SIG-M5 treated with dmso at 0.1 percent for 504 hours (cell line): ENCODE measurements around the gene TRUB1.
"Not testable (repeated sequence)": the region's sequence is repeated elsewhere in the genome, so short reads cannot be mapped to it uniquely, and the experiment has no call there.

Source experiments
- DNase-seq: peaks from one replicate; lab custom pipeline; 2025; ENCODE audit not compliant: unreplicated experiment; lab: John Stamatoyannopoulos, UW

The TRUB1 gene

DNA sequence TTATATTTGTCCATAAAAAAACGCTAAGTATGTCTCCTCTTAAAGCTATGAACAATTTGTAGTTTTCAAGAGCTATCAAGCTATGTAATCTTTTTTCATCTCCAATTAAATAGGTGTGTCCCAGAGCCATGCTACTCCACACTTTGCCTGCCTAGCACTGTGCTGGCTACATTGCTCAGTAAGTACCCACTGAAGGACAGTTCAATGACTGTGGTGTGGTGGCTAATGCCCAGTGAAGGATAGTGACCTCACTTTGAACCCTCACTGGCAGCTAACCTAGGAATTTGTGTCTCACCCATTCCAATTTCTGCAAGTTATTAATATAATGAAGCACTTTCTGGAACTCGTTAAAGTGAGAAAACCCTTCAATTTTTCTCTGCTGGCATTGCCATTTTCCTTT lies 14.4 kb upstream of the TRUB1 start:
- no peak for DNase-seq

DNA sequence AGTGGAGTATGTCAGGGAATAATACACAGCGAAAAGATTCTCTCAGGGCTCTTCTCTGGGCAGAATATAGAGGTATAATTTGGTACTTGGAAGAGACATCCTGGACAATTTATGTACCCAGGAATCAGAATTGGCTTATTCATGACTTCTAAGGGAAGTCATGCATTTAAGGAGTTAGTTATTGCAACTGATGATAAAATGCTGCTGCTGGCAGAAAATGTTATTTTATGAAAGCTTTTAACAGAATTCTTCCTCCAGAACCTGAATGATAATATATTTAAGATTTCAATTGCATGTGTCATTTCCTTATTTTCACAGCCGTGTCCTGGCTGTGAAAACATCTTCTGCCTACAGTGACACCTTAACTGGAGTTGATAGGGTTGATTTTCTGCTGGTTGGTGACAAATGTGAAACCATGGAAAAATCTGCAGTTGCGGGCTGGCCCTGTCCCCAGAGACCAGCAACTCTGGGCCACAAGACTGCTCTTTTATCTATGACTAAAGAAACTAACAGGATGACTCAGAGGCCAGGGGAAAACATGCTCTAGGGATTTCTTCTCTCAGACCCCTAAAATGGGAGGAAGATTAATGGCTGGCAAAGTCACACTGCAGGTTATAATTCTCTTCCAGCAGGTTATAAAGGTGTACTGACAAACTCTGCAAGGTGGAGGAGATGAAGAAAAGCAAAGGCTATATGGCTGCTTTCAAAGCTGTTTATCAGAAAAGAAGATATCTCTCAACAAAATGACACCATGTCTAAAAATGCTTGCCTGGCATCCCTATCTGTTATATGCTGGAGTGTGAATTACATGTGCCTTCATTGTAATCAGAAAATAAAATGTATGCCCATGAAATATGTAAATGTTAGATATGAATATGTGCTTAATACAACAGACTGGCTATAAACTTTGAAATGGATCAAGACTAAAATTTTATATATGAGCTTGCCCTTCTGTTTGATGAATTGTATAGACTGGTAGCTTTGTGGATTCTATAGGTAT lies 12.1 kb upstream of the TRUB1 start:
- no peak for DNase-seq

DNA sequence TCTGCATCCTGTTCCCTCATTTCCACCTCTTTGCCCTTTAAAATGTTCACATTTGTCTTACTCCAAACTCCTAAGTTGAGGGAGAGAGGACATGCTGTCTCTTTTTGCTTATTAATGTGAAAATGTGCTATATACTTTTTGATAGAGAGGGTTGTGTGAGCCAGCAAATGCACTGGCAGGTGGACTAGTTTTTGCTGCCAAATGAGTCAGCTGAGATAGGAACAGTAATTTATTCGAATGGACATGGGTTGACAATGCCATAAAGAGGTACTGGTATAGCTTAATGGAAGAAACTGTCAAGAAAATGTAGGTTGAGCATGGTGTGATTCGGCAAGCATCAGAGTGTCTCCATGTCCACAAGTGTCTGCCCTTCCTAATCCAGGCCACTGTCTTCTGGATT lies 9.2 kb upstream of the TRUB1 start:
- DNase-seq: no peak

DNA sequence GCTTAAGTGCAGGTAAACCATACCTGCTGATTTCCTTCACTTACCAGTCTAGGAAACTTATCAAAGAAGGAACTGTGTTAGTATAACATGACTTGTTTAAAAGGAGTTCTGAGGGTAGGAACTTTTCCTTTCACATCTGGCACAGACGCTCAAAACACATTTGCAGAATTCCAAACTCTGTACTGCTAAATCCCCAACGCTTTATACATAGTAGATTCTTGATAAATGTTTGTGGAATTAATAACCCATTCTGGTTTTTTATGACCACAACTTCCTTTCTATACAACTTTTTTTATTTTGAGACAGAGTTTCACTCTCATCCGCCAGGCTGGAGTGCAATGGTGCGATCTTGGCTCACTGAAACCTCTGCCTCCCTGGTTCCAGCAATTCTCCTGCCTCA lies 7.7 kb upstream of the TRUB1 start:
- DNase-seq: no peak

DNA sequence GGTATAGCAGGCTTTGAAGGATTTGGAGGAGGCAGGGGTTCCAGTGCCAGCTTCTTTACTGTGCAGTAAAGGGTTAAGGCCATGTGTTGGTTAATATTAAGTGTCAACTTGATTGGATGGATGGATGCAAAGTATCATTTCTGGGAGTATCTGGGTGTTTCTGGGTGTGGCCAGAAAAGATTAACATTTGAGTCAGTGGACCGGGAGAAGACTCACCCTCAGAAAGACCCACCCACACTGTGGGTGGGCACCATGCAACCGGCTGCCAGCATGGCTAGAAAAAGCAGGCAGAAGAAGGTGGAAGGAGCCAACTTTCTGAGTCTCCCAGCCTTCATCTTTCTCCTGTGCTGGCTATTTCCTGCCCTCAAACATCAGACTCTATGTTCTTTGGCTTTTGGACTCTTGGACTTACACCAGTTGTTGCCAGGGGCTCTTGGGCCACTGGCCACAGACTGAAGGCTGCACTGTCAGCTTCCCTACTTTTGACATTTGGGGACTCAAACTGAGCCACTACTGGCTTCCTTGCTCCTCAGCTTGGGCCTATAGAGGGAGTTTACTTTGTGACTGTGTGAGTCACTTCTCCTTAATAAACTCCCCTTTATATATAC lies 6.8 kb upstream of the TRUB1 start:
- no peak for DNase-seq

DNA sequence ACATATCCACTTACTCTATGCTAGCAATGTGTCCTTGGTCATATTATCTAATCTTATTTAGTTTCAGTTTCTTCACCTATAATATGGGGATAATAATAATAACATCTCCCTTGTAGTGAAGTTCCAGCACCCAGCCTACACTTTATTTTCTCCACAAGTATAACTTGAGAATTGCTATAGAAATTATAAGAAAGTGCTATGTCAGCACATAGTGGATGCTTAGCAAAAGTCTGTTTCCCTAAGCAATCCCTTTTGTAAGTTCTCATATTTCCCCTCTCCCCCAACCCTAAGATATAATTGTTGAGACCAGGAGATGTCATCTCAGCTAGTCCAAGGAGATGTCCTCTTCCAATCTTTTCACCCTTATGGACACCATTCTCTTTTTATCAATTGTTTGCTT lies 5.8 kb upstream of the TRUB1 start:
- no peak for DNase-seq

DNA sequence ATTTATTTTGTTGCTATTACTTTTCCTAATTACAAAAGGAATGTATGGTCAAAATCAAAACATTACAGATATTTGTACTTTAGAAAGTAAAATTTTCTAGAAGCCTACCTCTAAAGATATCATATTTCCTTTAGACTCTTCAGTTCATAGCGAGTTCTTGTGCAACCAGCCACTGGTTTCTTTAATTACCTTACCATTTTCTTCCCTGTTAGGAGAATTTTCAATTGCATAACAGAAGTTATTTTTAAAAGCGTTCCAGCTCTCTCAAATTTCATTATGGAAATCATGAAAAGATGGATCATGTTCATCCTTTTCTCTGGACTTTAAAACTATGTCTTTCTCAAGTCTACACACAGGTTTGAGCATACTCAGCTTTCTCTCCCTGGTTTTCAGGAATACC lies 5.0 kb upstream of the TRUB1 start:
- no peak for DNase-seq

DNA sequence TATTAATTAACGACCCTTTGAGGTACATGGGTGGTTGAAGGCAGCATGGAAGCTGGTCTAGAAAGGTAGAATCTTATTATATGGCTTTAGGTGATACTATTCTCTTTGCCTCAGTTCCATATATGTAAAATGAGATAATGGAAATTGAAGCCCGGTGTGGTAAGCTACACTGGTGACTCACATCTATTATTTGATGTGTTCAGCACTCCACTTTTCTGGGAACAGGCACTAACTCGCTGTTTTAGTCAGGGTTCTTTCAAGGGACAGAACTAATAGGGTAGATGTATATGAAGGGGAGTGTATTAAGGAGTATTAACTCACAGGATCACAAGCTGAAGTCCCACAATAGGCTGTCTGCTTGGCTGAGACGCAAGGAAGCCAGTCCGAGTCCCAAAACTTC lies 4.4 kb upstream of the TRUB1 start:
- DNase-seq: no peak

DNA sequence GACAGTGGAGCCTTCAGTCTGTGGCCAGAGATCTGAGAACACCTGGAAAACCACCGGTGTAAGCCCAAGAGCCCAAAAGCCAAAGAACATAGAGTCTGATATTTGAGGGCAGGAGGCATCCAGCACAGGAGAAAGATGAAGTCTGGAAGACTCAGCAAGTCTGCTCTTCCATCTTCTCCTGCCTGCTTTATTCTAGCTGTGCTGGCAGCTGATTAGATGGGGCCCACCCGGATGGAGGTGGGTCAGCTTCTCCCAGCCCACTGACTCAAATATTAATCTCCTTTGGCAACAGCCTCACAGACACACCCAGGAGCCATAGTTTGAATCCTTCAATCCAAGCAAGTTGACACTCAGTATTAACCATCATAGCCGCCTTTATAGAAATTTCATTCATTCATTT lies 4.0 kb upstream of the TRUB1 start:
- not testable (repeated sequence) for DNase-seq

DNA sequence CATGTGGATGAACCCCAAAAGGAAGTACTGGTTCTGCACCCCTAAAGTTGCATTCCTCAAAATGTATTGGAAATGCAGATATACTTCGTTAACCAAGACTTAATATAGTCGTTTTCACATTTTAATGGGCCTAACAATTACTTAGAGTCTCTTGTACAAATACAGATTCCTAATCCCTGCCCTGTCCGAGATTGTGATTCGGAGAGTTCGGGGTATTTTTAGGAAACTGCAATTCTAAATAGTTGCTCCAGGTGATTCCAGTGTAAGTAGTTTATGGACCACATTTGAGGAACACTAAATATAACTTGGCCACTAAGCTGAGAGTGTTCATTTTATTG lies 830 bp downstream of the TRUB1 start:
- no peak for DNase-seq

DNA sequence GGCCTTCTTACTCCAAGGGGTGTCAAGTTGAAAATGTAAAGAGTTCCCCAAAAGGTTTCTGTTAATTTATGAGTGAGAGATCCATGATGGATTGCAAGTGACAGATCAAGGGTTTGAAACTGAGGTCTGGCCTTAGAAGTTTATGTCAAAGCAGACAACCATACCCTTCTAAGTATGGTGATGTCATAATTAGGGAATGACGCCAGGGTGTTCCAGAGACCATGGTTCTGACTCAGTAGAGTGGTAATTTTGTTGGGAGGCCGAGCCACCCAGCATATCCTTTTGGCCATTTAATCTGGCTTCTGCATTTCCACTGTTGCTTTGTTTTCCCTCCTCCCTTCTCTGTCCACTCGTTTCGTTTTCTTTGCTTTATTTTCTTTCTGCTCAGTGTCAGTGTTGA lies 2.7 kb downstream of the TRUB1 start:
- DNase-seq: no peak

DNA sequence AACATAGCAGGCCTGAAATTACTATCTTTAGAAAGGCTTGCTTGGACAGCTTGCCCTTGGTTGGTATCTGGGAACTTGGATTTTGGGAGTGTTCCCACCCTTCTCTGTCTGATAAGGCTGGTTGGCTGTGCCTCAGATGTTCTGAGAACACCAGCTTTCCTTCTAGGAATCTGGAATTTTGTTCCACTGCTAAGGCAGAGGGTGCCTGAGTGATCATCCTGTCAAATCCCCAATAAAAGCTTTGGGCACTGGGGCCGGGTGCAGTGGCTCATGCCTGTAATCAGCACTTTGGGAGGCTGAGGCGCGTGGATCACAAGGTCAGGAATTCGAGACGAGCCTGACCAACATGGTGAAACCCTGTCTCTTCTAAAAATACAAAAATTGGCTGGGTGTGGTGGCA lies 5.0 kb downstream of the TRUB1 start:
- no peak for DNase-seq

DNA sequence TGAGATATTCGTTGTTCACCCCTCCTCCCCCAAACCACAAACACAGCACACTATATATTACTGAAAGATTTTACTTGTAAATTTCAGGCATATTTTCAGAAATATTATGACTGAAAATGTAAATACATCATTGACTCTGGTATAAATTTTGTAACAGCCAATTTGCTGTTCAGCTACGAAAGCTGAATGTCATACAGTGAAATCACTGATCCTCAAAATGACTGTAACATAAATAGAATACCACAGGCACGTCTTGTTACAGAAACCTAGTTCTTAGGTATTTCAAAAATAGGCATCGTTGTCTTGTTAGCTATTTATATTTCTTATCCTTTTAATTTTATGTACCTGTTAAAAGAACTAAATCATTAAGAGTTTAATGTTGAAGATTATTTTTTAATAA lies 15.1 kb downstream of the TRUB1 start:
- DNase-seq: no peak

DNA sequence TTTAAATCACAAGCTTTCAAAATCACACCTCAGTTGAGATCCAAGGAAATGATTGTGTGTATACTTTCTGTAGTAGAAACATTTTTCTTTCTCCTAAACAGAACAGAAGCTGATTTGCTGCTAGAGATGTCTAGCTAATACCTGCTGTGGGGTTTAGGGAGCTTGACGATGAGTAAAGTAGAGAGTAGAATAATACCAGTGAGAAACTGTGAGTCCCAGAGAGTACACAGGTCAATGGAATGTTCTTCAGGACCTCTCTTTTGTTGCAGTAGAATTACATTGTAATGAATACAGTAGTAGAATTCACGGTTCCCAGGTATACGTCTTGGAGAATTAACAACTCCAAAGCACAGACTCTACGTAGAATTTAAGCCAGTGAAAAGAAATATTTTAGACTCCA lies 18.0 kb downstream of the TRUB1 start:
- DNase-seq: no peak

DNA sequence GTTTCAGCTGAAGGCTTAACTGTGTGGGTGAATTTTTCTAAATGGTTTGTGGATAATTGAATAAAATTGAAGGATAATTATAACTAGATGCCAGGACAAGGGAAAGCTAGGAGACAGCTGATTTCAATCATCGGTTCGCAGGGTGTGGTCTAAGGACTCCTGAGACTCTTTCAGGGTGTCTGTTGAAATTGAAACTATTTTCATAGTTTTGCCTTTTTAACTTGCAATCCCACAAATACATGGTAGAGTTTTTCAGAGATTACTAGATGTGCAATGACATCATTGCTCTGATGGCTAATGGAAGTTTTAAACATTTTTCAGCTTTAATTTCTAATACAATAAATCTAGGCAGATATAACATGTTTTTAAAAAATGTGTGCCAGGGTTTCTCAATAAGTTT lies 18.5 kb downstream of the TRUB1 start:
- DNase-seq: no peak

DNA sequence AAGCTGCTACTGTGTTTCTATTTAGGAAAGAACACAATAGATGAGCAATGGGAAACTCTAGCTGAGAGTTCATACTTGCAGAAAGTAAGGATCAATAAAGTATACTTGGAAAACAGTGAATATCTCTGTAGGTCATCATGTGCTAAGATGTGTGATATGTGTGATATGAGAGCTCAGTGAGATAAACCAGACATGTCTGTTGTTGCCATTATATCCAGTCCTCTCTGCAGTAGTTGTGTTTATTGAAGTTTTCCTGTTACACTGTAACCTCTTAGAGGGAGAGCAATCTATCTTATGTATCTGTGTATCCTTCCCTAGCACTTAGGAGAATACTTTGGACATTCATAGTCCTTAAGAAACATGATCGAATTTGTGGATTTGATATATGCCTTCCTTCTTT lies 19.1 kb downstream of the TRUB1 start:
- DNase-seq: no peak

DNA sequence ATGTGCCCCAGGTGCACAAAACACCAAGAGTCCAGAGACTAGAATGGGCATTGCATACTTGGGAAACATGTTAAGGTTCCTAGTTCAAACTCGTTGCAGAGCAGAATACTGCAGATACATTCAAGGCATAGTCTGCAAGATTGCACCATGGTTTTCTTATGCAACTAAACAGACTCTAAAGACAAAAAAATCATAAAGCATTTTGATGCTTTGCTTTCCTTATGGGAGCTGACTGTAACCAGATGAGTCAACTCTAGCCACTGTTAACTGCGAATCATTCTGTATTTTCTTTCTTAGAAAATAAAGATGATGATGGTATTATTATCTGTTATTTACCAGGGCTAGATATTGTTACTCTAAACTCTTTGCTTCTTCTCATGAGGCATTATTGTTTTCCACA lies 19.7 kb downstream of the TRUB1 start:
- no peak for DNase-seq

DNA sequence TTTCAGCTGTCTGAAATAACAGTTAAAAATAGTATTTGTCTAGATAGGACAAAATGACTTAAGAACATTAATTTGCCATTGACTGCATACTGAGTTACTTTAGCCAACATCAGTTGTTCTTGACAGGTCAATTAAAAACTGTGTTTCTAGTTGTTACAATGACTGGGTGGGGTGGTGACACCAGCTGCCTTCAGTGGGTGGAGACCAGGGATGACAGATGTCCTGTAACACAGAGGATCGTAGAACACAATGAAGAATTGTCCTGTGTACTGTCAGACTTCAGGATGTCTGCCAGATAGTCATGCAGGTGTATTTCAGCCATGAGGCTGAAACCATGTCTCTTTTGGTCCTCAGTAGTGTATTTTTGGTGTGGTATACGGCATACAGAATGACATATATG lies 24.4 kb downstream of the TRUB1 start:
- DNase-seq: no peak

DNA sequence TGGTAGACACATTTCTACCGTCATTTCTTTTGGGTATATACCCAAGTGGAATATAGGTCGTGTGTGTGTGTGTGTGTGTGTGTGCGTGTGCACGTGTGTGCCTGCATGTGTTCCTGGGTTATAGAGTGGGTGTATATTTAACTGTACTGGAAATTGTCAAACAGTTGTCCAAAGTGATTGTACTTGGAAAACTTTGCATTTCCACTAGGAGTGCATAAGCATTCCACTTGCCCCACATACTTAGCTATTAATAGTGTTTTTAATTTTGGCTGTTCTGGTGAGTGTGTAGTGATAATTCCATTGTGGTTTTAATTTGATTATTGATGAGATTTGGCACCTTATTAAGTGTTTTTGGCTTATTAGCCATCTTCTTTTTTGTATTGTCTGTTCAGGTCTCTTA lies 25.9 kb downstream of the TRUB1 start:
- no peak for DNase-seq

DNA sequence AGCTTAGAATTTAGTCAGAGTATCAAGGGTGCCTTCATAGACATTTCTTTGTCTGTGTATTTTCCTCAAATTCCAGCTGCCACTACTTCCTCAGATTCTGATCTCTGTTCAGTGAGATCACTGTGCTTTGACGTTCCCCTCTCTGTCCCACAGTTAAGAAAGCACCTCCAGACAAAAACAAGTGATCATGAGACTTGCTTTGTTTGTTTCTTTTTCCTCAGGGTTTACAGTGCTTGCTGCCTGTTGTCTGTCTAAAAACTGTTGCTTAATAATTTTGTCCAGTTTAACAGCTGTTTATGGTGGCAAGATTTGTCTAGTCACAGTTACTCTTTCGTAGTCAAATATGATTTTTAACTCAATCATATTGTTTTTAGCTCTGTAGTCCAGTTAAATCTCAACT lies 29.1 kb downstream of the TRUB1 start:
- DNase-seq: no peak

DNA sequence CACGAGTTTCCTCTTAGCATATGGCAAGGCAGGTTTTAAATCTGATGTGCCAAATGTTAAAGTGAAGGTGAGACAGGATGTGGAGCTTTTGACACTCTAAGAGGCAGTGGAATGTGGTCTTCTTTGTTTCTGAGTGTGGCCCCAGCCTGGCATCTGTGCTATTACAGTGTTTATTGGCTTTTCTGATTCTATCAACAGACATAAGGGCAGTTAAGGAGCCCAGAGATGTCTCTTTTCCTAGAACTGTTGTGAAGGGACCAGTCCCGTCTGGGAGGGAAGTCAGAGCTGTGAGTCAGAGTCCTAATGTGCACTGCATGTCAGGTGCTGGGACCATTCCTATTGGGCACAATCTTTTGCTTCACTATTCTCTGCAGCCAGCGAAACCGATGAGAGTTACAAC lies 32.5 kb downstream of the TRUB1 start:
- no peak for DNase-seq

DNA sequence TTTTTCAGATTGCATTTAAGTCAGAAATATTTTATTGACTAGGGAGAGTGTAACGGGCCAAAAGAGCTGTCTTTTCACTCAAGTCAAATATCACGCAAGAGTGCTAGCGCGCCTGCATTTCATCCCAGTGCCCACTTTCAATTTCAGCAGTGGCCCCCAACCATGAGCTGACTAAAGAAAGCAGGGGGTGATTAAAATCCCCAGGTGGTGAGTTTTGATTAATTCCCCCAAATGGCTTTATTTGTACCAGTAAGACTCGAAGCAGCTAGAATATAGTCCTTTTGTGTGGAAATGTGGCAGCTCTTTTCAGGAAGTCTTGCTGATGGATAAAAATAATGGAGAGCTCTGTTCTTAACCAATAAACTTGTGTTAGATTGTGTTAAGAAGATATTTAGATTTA lies 35.3 kb downstream of the TRUB1 start:
- DNase-seq: no peak

DNA sequence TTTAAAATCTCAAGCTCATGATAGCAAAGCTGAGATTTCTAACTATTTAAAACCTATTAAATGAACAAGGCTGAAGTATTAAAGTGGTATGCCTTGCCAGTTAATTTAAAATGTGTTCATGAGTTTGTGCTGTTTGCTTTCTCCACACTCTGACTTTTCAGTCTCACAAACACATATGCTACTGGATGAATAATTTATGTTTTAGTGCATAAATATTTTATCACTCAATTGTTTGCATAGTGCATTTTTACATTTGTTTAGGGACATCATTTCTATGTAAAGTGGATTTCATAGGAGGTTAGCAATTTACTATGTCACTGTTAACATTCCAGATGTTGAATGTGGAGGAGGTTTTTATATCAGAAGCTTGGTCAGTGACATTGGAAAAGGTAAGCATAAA lies 36.0 kb downstream of the TRUB1 start:
- DNase-seq: no peak
